GM06990 (cell line): Measurements from ENCODE around the gene CBX8.

Experiments
- DNase-seq: peaks from one replicate; pipeline ENCODE4 v3.0.0-alpha.2; 2011; ENCODE audit not compliant: insufficient read length; ENCODE audit errors: extremely low read depth
- H3K27me3 ChIP-seq: replicated peaks from 2 replicates; pipeline ENCODE4 v1.6.0; 2011; ENCODE audit warnings: low read length; ENCODE audit not compliant: control insufficient read depth, insufficient read depth
- H3K36me3 ChIP-seq: 2 replicates; pipeline ENCODE4 v1.5.1; 2011; ENCODE audit warnings: low read length; ENCODE audit not compliant: control insufficient read depth, insufficient read depth
- H3K4me3 ChIP-seq: replicated peaks from 2 replicates; pipeline ENCODE4 v1.5.1; 2011; ENCODE audit warnings: low read depth, mild to moderate bottlenecking, control low read depth, low read length
- TF ChIP-seq, protein P1 (sequence below): IDR thresholded peaks from 2 replicates; pipeline ENCODE4 v1.5.1; 2011; ENCODE audit warnings: low read length, control low read depth, mild to moderate bottlenecking, inconsistent platforms; ENCODE audit not compliant: insufficient read depth, poor library complexity, severe bottlenecking

Gene CBX8

GRCh38 chr17:79829457-79829856 lies 32.6 kb upstream of the CBX8 start:
- TF ChIP-seq, protein P1, sequence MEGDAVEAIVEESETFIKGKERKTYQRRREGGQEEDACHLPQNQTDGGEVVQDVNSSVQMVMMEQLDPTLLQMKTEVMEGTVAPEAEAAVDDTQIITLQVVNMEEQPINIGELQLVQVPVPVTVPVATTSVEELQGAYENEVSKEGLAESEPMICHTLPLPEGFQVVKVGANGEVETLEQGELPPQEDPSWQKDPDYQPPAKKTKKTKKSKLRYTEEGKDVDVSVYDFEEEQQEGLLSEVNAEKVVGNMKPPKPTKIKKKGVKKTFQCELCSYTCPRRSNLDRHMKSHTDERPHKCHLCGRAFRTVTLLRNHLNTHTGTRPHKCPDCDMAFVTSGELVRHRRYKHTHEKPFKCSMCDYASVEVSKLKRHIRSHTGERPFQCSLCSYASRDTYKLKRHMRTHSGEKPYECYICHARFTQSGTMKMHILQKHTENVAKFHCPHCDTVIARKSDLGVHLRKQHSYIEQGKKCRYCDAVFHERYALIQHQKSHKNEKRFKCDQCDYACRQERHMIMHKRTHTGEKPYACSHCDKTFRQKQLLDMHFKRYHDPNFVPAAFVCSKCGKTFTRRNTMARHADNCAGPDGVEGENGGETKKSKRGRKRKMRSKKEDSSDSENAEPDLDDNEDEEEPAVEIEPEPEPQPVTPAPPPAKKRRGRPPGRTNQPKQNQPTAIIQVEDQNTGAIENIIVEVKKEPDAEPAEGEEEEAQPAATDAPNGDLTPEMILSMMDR = no peak
- Histone ChIP-seq H3K4me3 (no peak overlapping the region), H3K36me3 (peaks cover 2% of the 10 kb centered on the region; the same call in 1 of the 2 replicates), H3K27me3 (no peaks in the 10 kb centered on the region)
- no peak for DNase-seq

DNA sequence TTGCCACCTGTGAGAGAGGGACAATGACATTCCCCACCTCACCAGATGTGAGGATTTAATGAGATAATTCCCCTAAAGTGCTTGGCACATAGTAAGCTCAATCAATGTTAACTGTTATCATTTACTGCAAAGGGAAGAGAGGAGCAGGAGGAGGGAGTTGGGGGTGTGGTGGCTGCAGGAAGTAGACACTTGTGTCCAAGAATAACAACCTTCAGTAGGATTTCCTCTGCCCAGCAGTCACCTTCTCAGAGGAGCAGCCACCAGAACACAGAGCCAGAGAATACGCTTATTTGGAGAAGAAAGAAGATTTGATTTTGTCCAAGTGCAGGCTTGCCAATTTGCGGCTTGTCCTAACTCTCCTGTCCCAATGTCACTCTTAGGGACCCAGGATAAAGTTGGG lies 32.1 kb upstream of the CBX8 start:
- TF ChIP-seq, protein P1 = no peak
- no peaks in the 10 kb centered on the region for H3K27me3 ChIP-seq
- no peak overlapping the region for H3K4me3 ChIP-seq
- no peak for DNase-seq
- no peaks in the 10 kb centered on the region; the same call in 1 of the 2 replicates for H3K36me3 ChIP-seq

- no peak for DNase-seq
- Histone ChIP-seq H3K4me3 (no peak overlapping the region), H3K36me3 (no peaks in the 10 kb centered on the region), H3K27me3 (no peaks in the 10 kb centered on the region; the same call in 1 of the 2 replicates)
- TF ChIP-seq, protein P1 = no peak
Observed at GRCh38 chr17:79826841-79827578, 30.1 kb upstream of the CBX8 start.

- Histone ChIP-seq H3K27me3 (no peaks in the 10 kb centered on the region; the same call in 1 of the 2 replicates), H3K4me3 (no peak overlapping the region), H3K36me3 (no peaks in the 10 kb centered on the region)
- no peak for DNase-seq
- TF ChIP-seq, protein P1 = no peak
Observed at GRCh38 chr17:79826204-79826680, 29.4 kb upstream of the CBX8 start.

- H3K4me3 ChIP-seq = no peak overlapping the region
- TF ChIP-seq, protein P1 = no peak
- DNase-seq = no peak
- no peaks in the 10 kb centered on the region; the same call in 1 of the 2 replicates for H3K27me3 ChIP-seq
- no peaks in the 10 kb centered on the region for H3K36me3 ChIP-seq
Observed at GRCh38 chr17:79825580-79825921, 28.7 kb upstream of the CBX8 start.
